Measurements from ENCODE around the gene CCDC126. TPM values are rescaled to one million over a fixed set of nuclear protein-coding genes. Genes with fewer than 3 reads are reported as not detected.
A peak's percentile ranks its signal among the peaks of the same experiment; 100 is the strongest.

The CCDC126 gene
- total and polyA plus RNA-seq, 9 of the 15 experiments (the other 6 are each of a cell fraction or from before 2014, with no cell fraction given): 3.0 to 16.2 (median 5.2) TPM

GRCh38 chr7:23597094-23598091 lies at the start of gene CCDC126 (continued):
- TF ChIP-seq ZBTB9 (CRISPR knock-in tag; IDR thresholded peaks at IDR 0.05) (peak; percentile 30; the same call in 1 of the 2 replicates), GABPB1 (CRISPR knock-in tag; IDR thresholded peaks at IDR 0.05) (peak; percentile 80), NUFIP1 (IDR thresholded peaks at IDR 0.05; ENCODE audit: partially characterized antibody) (no peak), MTA2 (IDR thresholded peaks at IDR 0.05; ENCODE audit: low read depth) (no peak), NCOA4 (IDR thresholded peaks at IDR 0.05; ENCODE audit: partially characterized antibody) (no peak), ZBTB34 (CRISPR knock-in tag; IDR thresholded peaks at IDR 0.05) (no peak), MCM5 (IDR thresholded peaks at IDR 0.05; ENCODE audit: low read depth) (no peak), CBX5 (IDR thresholded peaks at IDR 0.05; ENCODE audit: borderline replicate concordance, low read depth) (no peak; the same call in 1 of the 2 replicates), E2F5 (CRISPR knock-in tag; IDR thresholded peaks at IDR 0.05) (no peak), HNRNPH1 (optimal IDR thresholded peaks at IDR 0.05; ENCODE audit: low read depth, low read length) (no peak), ZNF324 (CRISPR knock-in tag; IDR thresholded peaks at IDR 0.05) (no peak), ZNF277 (CRISPR knock-in tag; IDR thresholded peaks at IDR 0.05; ENCODE audit: borderline replicate concordance) (no peak), ZNF785 (CRISPR knock-in tag; IDR thresholded peaks at IDR 0.05) (no peak), NFIX (CRISPR knock-in tag; IDR thresholded peaks at IDR 0.05; ENCODE audit: low read depth) (no peak), BRD4 (IDR thresholded peaks at IDR 0.05) (no peak), NEUROD1 (IDR thresholded peaks at IDR 0.05; ENCODE audit: borderline replicate concordance, low read depth, low read length, partially characterized antibody) (peak; percentile 27), SREBF1 (IDR thresholded peaks at IDR 0.05; ENCODE audit: borderline replicate concordance, low read depth, low read length) (no peak), HLTF (IDR thresholded peaks at IDR 0.05) (no peak), CHD2 (IDR thresholded peaks at IDR 0.05; ENCODE audit: low read depth, low read length) (no peak), ZNF280B (CRISPR knock-in tag; IDR thresholded peaks at IDR 0.05) (no peak), GABPB2 (CRISPR knock-in tag; conservative IDR thresholded peaks at IDR 0.05) (no peak), ZNF24 (IDR thresholded peaks at IDR 0.05) (peak; percentile 39; the same call in 1 of the 2 replicates), ZNF224 (CRISPR knock-in tag; IDR thresholded peaks at IDR 0.05) (no peak)
